GM12891 (cell line): ENCODE measurements around the gene NLRP1.

Experiments used
- DNase-seq: peaks from one replicate; pipeline ENCODE4 v3.0.0; 2011; ENCODE audit warnings: low spot score; ENCODE audit not compliant: insufficient read length
- FAIRE-seq: peaks from 2 replicates; lab custom pipeline; 2011; peaks lifted over from hg19 to GRCh38; lab: Jason Lieb, UNC
- PAX5 ChIP-seq: IDR thresholded peaks from 2 replicates; pipeline ENCODE4 v1.6.1; 2011; ENCODE audit warnings: low read length, moderate library complexity, mild to moderate bottlenecking; ENCODE audit not compliant: insufficient read depth, severe bottlenecking
- POLR2A ChIP-seq: IDR thresholded peaks from 2 replicates; pipeline ENCODE4 v1.6.1; 2011; ENCODE audit warnings: low read depth, low read length, control low read depth
- POLR2AphosphoS5 ChIP-seq: IDR thresholded peaks from 2 replicates; pipeline ENCODE4 v1.6.1; 2011; ENCODE audit warnings: low read depth, low read length, control low read depth
- POU2F2 ChIP-seq: IDR thresholded peaks from 2 replicates; pipeline ENCODE4 v1.6.1; 2011; ENCODE audit warnings: low read depth, mild to moderate bottlenecking, control low read depth, low read length, moderate library complexity
- SPI1 ChIP-seq: IDR thresholded peaks from 2 replicates; pipeline ENCODE4 v1.6.1; 2011; ENCODE audit warnings: low read depth, low read length, control low read depth
- TAF1 ChIP-seq: IDR thresholded peaks from 2 replicates; pipeline ENCODE4 v1.6.1; 2011; ENCODE audit warnings: low read depth, low read length, control low read depth

Gene NLRP1

GRCh38 chr17:5527601-5528250 lies 56.6 kb downstream of the NLRP1 start:
- TF ChIP-seq POLR2A, result no peak
- TF ChIP-seq POLR2AphosphoS5, result no peak
- no peak for TF ChIP-seq SPI1
- no peak for TF ChIP-seq TAF1
- TF ChIP-seq PAX5, result no peak
- TF ChIP-seq POU2F2, result no peak
- FAIRE-seq (no peak), DNase-seq (no peak)

GRCh38 chr17:5526821-5527598 lies 57.3 kb downstream of the NLRP1 start:
- FAIRE-seq, result no peak
- DNase-seq, result no peak
- TF ChIP-seq POLR2AphosphoS5, result no peak
- TF ChIP-seq PAX5, result no peak
- no peak for TF ChIP-seq POLR2A
- no peak for TF ChIP-seq SPI1
- TF ChIP-seq POU2F2, result no peak
- no peak for TF ChIP-seq TAF1

- TF ChIP-seq POU2F2 (no peak), PAX5 (no peak), TAF1 (no peak)
- no peak for FAIRE-seq
- no peak for DNase-seq
Measured at GRCh38 chr17:5523249-5523648, 61.1 kb downstream of the NLRP1 start.

- no peak for DNase-seq
- peak; percentile 5 for FAIRE-seq
- TF ChIP-seq POU2F2 (no peak), TAF1 (no peak), POLR2A (no peak), PAX5 (no peak), SPI1 (no peak), POLR2AphosphoS5 (no peak)
Measured at GRCh38 chr17:5522476-5522875, 61.8 kb downstream of the NLRP1 start.

- DNase-seq (no peak), FAIRE-seq (no peak)
- TF ChIP-seq PAX5, result no peak
- no peak for TF ChIP-seq POU2F2
- no peak for TF ChIP-seq POLR2A
- no peak for TF ChIP-seq SPI1
- no peak for TF ChIP-seq TAF1
- TF ChIP-seq POLR2AphosphoS5, result no peak
Measured at GRCh38 chr17:5516060-5516792, 68.1 kb downstream of the NLRP1 start.

- FAIRE-seq (no peak), DNase-seq (no peak)
- TF ChIP-seq PAX5, result no peak
- no peak for TF ChIP-seq SPI1
- TF ChIP-seq TAF1, result no peak
- TF ChIP-seq POLR2A, result no peak
- no peak for TF ChIP-seq POU2F2
- TF ChIP-seq POLR2AphosphoS5, result no peak
Measured at GRCh38 chr17:5514976-5515375, 69.3 kb downstream of the NLRP1 start.

- no peak for TF ChIP-seq TAF1
- TF ChIP-seq POLR2AphosphoS5, result no peak
- TF ChIP-seq POU2F2, result no peak
- TF ChIP-seq POLR2A, result no peak
- TF ChIP-seq SPI1, result no peak
- no peak for TF ChIP-seq PAX5
- FAIRE-seq (no peak), DNase-seq (no peak)
Measured at GRCh38 chr17:5513628-5514027, 70.7 kb downstream of the NLRP1 start.

- DNase-seq (no peak), FAIRE-seq (peak; percentile 68)
- TF ChIP-seq POLR2A (no peak), TAF1 (no peak), PAX5 (no peak), POLR2AphosphoS5 (no peak), POU2F2 (no peak), SPI1 (no peak)
Measured at GRCh38 chr17:5511401-5512225, 72.7 kb downstream of the NLRP1 start.

GRCh38 chr17:5510771-5511170 lies 73.5 kb downstream of the NLRP1 start:
- TF ChIP-seq PAX5 (no peak), TAF1 (no peak), POLR2AphosphoS5 (no peak), POU2F2 (no peak), POLR2A (no peak), SPI1 (no peak)
- DNase-seq, result no peak
- no peak for FAIRE-seq
